PC-9 (cell line): ENCODE results near the gene BMERB1. TPM values are rescaled to one million over a fixed set of nuclear protein-coding genes. Genes with fewer than 3 reads are reported as not detected.
"Not testable (repeated sequence)": the region's sequence is repeated elsewhere in the genome, so short reads cannot be mapped to it uniquely, and the experiment has no call there.

Experiments used
- BruUV-seq: library from RNA; stranded (reverse); fragments of 400-500 nt; replicated peaks from 2 replicates; lab custom pipeline; 2021; lab: Mats Ljungman, UMichigan
- CTCF ChIA-PET: fragments of 300-600 bp; sonication (Branson Sonifier 250); formaldehyde crosslinking; loops from one replicate; lab custom pipeline; 2022; ENCODE audit warnings: antibody characterized with exemption; lab: Charles Lee
- POLR2A ChIA-PET: fragments of 300-600 bp; sonication (Branson Sonifier 250); formaldehyde crosslinking; loops from one replicate; lab custom pipeline; 2022; ENCODE audit warnings: antibody characterized with exemption; ENCODE audit not compliant: unreplicated experiment; lab: Charles Lee
- DNase-seq, 2 experiments: peaks; one replicate each; pipeline versions ENCODE4 v3.0.0 to v3.0.0-alpha.2; 2015 to 2022; ENCODE audit warnings: mixed read lengths in 1 of 2
- H2AFZ ChIP-seq: fragments of 200-600 bp; sonication (generic); 2 replicates; pipeline ENCODE4 v1.8.1; 2017; ENCODE audit warnings: antibody characterized with exemption
- H3F3A ChIP-seq: fragments of 200-600 bp; sonication (generic); 2 replicates; pipeline ENCODE4 v1.8.1; 2017; ENCODE audit warnings: antibody characterized with exemption, mild to moderate bottlenecking, low read depth; ENCODE audit not compliant: insufficient read depth
- H3K27ac ChIP-seq: fragments of 200-600 bp; sonication (generic); 2 replicates; pipeline ENCODE4 v1.6.1; 2016; ENCODE audit warnings: mixed run types
- H3K27me3 ChIP-seq: fragments of 200-600 bp; sonication (generic); 2 replicates; pipeline ENCODE4 v1.6.1; 2016; ENCODE audit warnings: low read depth, mixed run types; ENCODE audit not compliant: insufficient read depth
- H3K36me3 ChIP-seq: fragments of 200-600 bp; sonication (generic); 2 replicates; pipeline ENCODE4 v1.6.1; 2016; ENCODE audit warnings: low read depth, mixed run types
- H3K4me1 ChIP-seq: fragments of 200-600 bp; sonication (generic); replicated peaks from 2 replicates; pipeline ENCODE4 v1.6.1; 2016; ENCODE audit warnings: mixed run types; ENCODE audit not compliant: insufficient read depth
- H3K4me2 ChIP-seq: fragments of 200-600 bp; sonication (generic); 2 replicates; pipeline ENCODE4 v1.6.1; 2017; ENCODE audit warnings: mixed run types
- H3K4me3 ChIP-seq: fragments of 200-600 bp; sonication (generic); 2 replicates; pipeline ENCODE4 v1.6.1; 2016; ENCODE audit warnings: mixed run types
- H3K79me2 ChIP-seq: fragments of 200-600 bp; sonication (generic); 2 replicates; pipeline ENCODE4 v1.6.1; 2017; ENCODE audit warnings: low read depth, mixed run types
- H3K9me2 ChIP-seq: fragments of 200-600 bp; sonication (generic); 2 replicates; pipeline ENCODE4 v1.8.1; 2017; ENCODE audit warnings: mild to moderate bottlenecking; ENCODE audit not compliant: insufficient read depth
- H3K9me3 ChIP-seq: fragments of 200-600 bp; sonication (generic); 2 replicates; pipeline ENCODE4 v1.8.1; 2016; ENCODE audit warnings: low read depth; ENCODE audit not compliant: insufficient read depth
- H4K20me1 ChIP-seq: fragments of 200-600 bp; sonication (generic); 2 replicates; pipeline ENCODE4 v1.8.1; 2017; ENCODE audit not compliant: insufficient read depth
- CTCF ChIP-seq: fragments of 200-600 bp; sonication (generic); conservative IDR thresholded peaks from 2 replicates; pipeline ENCODE4 v1.6.1; 2017; ENCODE audit warnings: mixed run types, antibody characterized with exemption, mild to moderate bottlenecking, moderate library complexity
- EZH2 ChIP-seq: fragments of 200-600 bp; sonication (generic); IDR thresholded peaks from 2 replicates; pipeline ENCODE4 v1.8.0; 2017; ENCODE audit warnings: antibody characterized with exemption, low read depth
- intact Hi-C: fragments of 100-400 bp; cut with micrococcal nuclease; formaldehyde crosslinking; loops from one replicate; pipeline ENCODE4 v1.10.0; 2022; ENCODE audit not compliant: unreplicated experiment
- total RNA-seq: library from RNA; stranded (reverse); gene quantifications from 2 replicates; pipeline ENCODE4 v1.2.3, GENCODE V29; 2021

The BMERB1 gene
- total RNA-seq, 1 experiment from 2014 or later, result 4.3 TPM

- TF ChIP-seq CTCF (no peak), EZH2 (no peak)
- no peaks in the 10 kb centered on the region for H3K9me3 ChIP-seq
- no peak overlapping the region for H3K27ac ChIP-seq
- no peaks in the 10 kb centered on the region for H4K20me1 ChIP-seq
- ChIA-PET CTCF (no interaction called here), POLR2A (interaction anchor here (0.5 to 0.6 kb wide), 2 partner anchors 9 to 31 kb away, joined by 4 to 10 read pairs; no protein-coding TSS in a partner anchor)
- H3K4me1 ChIP-seq, result peaks cover 24% of the 10 kb centered on the region
- intact Hi-C loops, result no loop called here
- no peak for DNase-seq
- no peak overlapping the region for H2AFZ ChIP-seq
- H3K79me2 ChIP-seq, result no peaks in the 10 kb centered on the region
- peaks cover 18% of the 10 kb centered on the region; the same call in 1 of the 2 replicates for H3F3A ChIP-seq
- no peak overlapping the region for H3K4me3 ChIP-seq
- no peak overlapping the region for H3K4me2 ChIP-seq
- BruUV-seq, result no TSS peak
- H3K27me3 ChIP-seq, result no peaks in the 10 kb centered on the region
- H3K9me2 ChIP-seq, result no peaks in the 10 kb centered on the region
- peaks cover 64% of the 10 kb centered on the region for H3K36me3 ChIP-seq
These were observed 170.4 kb downstream of the BMERB1 start for GRCh38 chr16:15604460-15605440.

- no peaks in the 10 kb centered on the region for H3K9me2 ChIP-seq
- DNase-seq, result no peak
- H3K4me1 ChIP-seq, result peaks cover 35% of the 10 kb centered on the region
- H3K79me2 ChIP-seq, result no peaks in the 10 kb centered on the region
- H3K4me3 ChIP-seq, result no peak overlapping the region
- peaks cover 66% of the 10 kb centered on the region for H3K36me3 ChIP-seq
- intact Hi-C loops, result no loop called here
- H3K27me3 ChIP-seq, result no peaks in the 10 kb centered on the region
- TF ChIP-seq CTCF (no peak), EZH2 (no peak)
- no peaks in the 10 kb centered on the region for H3K9me3 ChIP-seq
- H3K4me2 ChIP-seq, result no peak overlapping the region
- BruUV-seq, result no TSS peak
- H4K20me1 ChIP-seq, result no peaks in the 10 kb centered on the region
- POLR2A ChIA-PET, result no interaction called here
- CTCF ChIA-PET, result no interaction called here
- H2AFZ ChIP-seq, result no peak overlapping the region
- no peak overlapping the region for H3K27ac ChIP-seq
- H3F3A ChIP-seq, result peaks cover 25% of the 10 kb centered on the region; the same call in 1 of the 2 replicates
These were observed 171.6 kb downstream of the BMERB1 start for GRCh38 chr16:15605839-15606517.

GRCh38 chr16:15606518-15607220 is 172.3 kb downstream of the BMERB1 start:
- peaks cover 69% of the 10 kb centered on the region for H3K36me3 ChIP-seq
- no peak overlapping the region for H3K4me3 ChIP-seq
- ChIA-PET POLR2A (no interaction called here), CTCF (no interaction called here)
- no peak for DNase-seq
- H3K9me3 ChIP-seq, result no peaks in the 10 kb centered on the region
- H2AFZ ChIP-seq, result no peak overlapping the region
- no peaks in the 10 kb centered on the region for H4K20me1 ChIP-seq
- no peak for TF ChIP-seq CTCF
- TF ChIP-seq EZH2, result no peak
- H3K79me2 ChIP-seq, result no peaks in the 10 kb centered on the region
- peaks cover 35% of the 10 kb centered on the region for H3K4me1 ChIP-seq
- H3K4me2 ChIP-seq, result no peak overlapping the region
- H3K9me2 ChIP-seq, result no peaks in the 10 kb centered on the region
- no TSS peak for BruUV-seq
- intact Hi-C loops, result no loop called here
- no peak overlapping the region for H3K27ac ChIP-seq
- H3F3A ChIP-seq, result peaks cover 25% of the 10 kb centered on the region; the same call in 1 of the 2 replicates
- H3K27me3 ChIP-seq, result no peaks in the 10 kb centered on the region

GRCh38 chr16:15607221-15607699 is 172.9 kb downstream of the BMERB1 start:
- peaks cover 35% of the 10 kb centered on the region for H3K4me1 ChIP-seq
- peaks cover 69% of the 10 kb centered on the region for H3K36me3 ChIP-seq
- H3K4me2 ChIP-seq, DNase-seq, POLR2A ChIA-PET, BruUV-seq, H3K79me2 ChIP-seq, H3K27me3 ChIP-seq, H4K20me1 ChIP-seq, H3K9me3 ChIP-seq, H2AFZ ChIP-seq, H3K4me3 ChIP-seq, H3K9me2 ChIP-seq, intact Hi-C loops, CTCF ChIA-PET: not testable (repeated sequence)
- peaks cover 25% of the 10 kb centered on the region; the same call in 1 of the 2 replicates for H3F3A ChIP-seq
- peak overlapping the region; percentile 60 for H3K27ac ChIP-seq
